Measurements from ENCODE around the gene PRDM16. TPM values are rescaled to one million over a fixed set of nuclear protein-coding genes. Genes with fewer than 3 reads are reported as not detected.

The PRDM16 gene
- total and polyA plus RNA-seq, 2 of the 4 experiments (the other 2 are of a cell fraction), result 0.02 TPM; not detected in 1

GRCh38 chr1:3193811-3194210, 124.8 kb downstream of the PRDM16 start:
- Histone ChIP-seq H3K18ac (ENCODE audit: low read depth, low read length) (no peak overlapping the region), H3K9ac (ENCODE audit: low read depth, low read length) (no peak overlapping the region), H3K56ac (ENCODE audit: extremely low read depth, insufficient read depth, low read length) (no peak overlapping the region), H3K4me1 (ENCODE audit: control insufficient read depth, insufficient read depth, low read length) (no peaks in the 10 kb centered on the region), H2BK20ac (ENCODE audit: low read depth, low read length) (no peak overlapping the region), H3K79me1 (ENCODE audit: low read depth in 1 of 2, low read length in 2 of 2) (no peaks in the 10 kb centered on the region), H2BK15ac (ENCODE audit: low read depth, low read length) (no peak overlapping the region), H2AFZ (replicated peaks; ENCODE audit: low read length, poor library complexity) (no peak overlapping the region), H3K4me3 (ENCODE audit: insufficient read depth, low read depth, low read length) (no peak overlapping the region), H4K20me1 (ENCODE audit: insufficient read depth, low read length) (no peaks in the 10 kb centered on the region), H2AK9ac (replicated peaks; ENCODE audit: low read depth, low read length, poor library complexity) (no peak overlapping the region), H4K8ac (ENCODE audit: low read depth in 2 of 2, low read length in 2 of 2) (no peak overlapping the region), H3K9me3 (ENCODE audit: control insufficient read depth, insufficient read depth, low read length) (peaks cover 49% of the 10 kb centered on the region), H3K27ac (ENCODE audit: insufficient read depth, low read length) (no peak overlapping the region), H2BK120ac (ENCODE audit: low read depth, low read length) (no peak overlapping the region), H2BK5ac (ENCODE audit: low read depth, low read length, poor library complexity, severe bottlenecking) (no peak overlapping the region), H4K5ac (ENCODE audit: low read depth, low read length) (no peak overlapping the region), H3K9me1 (ENCODE audit: insufficient read depth, low read length) (no peaks in the 10 kb centered on the region), H3K27me3 (ENCODE audit: control insufficient read depth, insufficient read depth, low read length) (no peaks in the 10 kb centered on the region), H3K36me3 (ENCODE audit: control insufficient read depth, insufficient read depth, low read length) (no peaks in the 10 kb centered on the region), H2AK5ac (ENCODE audit: low read depth, low read length) (no peak overlapping the region), H4K91ac (ENCODE audit: insufficient read depth, low read depth, low read length) (no peak overlapping the region), H3K14ac (replicated peaks; ENCODE audit: low read depth, low read length) (no peak overlapping the region), H3K23ac (ENCODE audit: low read depth, low read length) (no peak overlapping the region), H3K4ac (ENCODE audit: low read depth, low read length) (no peak overlapping the region), H3K4me2 (ENCODE audit: low read depth, low read length) (no peak overlapping the region)
- in situ Hi-C loops (cut with MboI; ENCODE audit: low sequenced_read_pairs), result no loop called here
- TF ChIP-seq CHD1 (IDR thresholded peaks at IDR 0.05; ENCODE audit: low read depth, low read length) (no peak), CTCF (conservative IDR thresholded peaks at IDR 0.05; ENCODE audit: low read depth, low read length) (no peak)
- intact Hi-C loops (cut with micrococcal nuclease), result no loop called here
- POLR2A ChIA-PET (ENCODE audit: unreplicated experiment), result no interaction called here
- 60% methylated on average over 3 of the region's 11 CpGs; no CpG with 5 or more reads in 1 of the 2 experiments for WGBS, 2 experiments (ENCODE audit: extremely low coverage in 2 of 2, insufficient read length in 1 of 2)
- no peak for DNase-seq
- dilution Hi-C loops (cut with HindIII; ENCODE audit: low sequenced_read_pairs, unreplicated experiment), result no loop called here
- no peak for ATAC-seq (ENCODE audit: low read depth)
- CTCF ChIA-PET, result no interaction called here
- no TSS peak for BruUV-seq (replicated peaks)
